Measurements from ENCODE around the gene ELF5. TPM values are rescaled to one million over a fixed set of nuclear protein-coding genes. Genes with fewer than 3 reads are reported as not detected.

ELF5 gene
- total RNA-seq, 2 experiments from 2014 or later, result not detected

DNA sequence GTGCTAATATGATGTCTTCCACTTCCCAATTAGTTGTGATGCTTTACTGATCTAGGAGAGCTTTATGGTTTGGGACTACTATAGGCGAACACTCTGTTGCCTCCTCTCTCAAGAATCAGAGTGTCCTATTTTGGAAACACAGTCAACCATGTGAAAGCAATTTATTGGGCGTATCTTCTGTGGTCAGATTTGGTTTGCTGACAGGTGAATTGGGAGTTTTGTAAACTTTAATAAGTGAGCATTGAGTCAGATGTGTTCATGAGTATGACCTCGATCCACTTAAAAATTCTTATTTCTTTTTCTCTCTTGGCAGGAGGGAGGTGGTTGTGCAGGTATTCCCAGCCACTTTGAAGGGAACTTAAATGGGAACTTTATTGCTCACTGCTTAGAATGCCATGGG lies 70.5 kb downstream of the ELF5 start:
- H3K27ac ChIP-seq (ENCODE audit: low read depth, low read length, poor library complexity, severe bottlenecking), result no peak overlapping the region
- H4K20me1 ChIP-seq (ENCODE audit: insufficient read depth, low read length), result no peaks in the 10 kb centered on the region
- intact Hi-C loops (cut with micrococcal nuclease; ENCODE audit: unreplicated experiment), result no loop called here
- peaks cover 34% of the 10 kb centered on the region; the same call in 1 of the 2 replicates for H3K79me2 ChIP-seq (ENCODE audit: insufficient read depth, low read depth, low read length)
- DNase-seq (ENCODE audit: low spot score), result no peak
- H3K9me2 ChIP-seq (ENCODE audit: insufficient read depth, low read length), result no peaks in the 10 kb centered on the region
- H3K9me3 ChIP-seq (ENCODE audit: low read length), result peaks cover 10% of the 10 kb centered on the region; the same call in 1 of the 2 replicates
- peak overlapping the region; percentile 22 for H3K4me2 ChIP-seq (ENCODE audit: low read length)
- no TSS peak for BruUV-seq (replicated peaks)
- peaks cover 16% of the 10 kb centered on the region for H3K36me3 ChIP-seq (ENCODE audit: insufficient read depth, low read length)
- H2AFZ ChIP-seq (ENCODE audit: low read length), result no peak overlapping the region
- POLR2A ChIA-PET, result interaction anchor here (0.5 kb wide), 1 partner anchor 384 kb away, joined by 3 read pairs; no protein-coding TSS in a partner anchor
- CTCF ChIA-PET (ENCODE audit: unreplicated experiment), result no interaction called here
- H3K4me3 ChIP-seq (ENCODE audit: low read depth, low read length, poor library complexity, severe bottlenecking), result no peak overlapping the region
- TF ChIP-seq EZH2phosphoT487 (IDR thresholded peaks at IDR 0.05; ENCODE audit: borderline replicate concordance, low read depth, low read length), result no peak
- TF ChIP-seq, protein P1, sequence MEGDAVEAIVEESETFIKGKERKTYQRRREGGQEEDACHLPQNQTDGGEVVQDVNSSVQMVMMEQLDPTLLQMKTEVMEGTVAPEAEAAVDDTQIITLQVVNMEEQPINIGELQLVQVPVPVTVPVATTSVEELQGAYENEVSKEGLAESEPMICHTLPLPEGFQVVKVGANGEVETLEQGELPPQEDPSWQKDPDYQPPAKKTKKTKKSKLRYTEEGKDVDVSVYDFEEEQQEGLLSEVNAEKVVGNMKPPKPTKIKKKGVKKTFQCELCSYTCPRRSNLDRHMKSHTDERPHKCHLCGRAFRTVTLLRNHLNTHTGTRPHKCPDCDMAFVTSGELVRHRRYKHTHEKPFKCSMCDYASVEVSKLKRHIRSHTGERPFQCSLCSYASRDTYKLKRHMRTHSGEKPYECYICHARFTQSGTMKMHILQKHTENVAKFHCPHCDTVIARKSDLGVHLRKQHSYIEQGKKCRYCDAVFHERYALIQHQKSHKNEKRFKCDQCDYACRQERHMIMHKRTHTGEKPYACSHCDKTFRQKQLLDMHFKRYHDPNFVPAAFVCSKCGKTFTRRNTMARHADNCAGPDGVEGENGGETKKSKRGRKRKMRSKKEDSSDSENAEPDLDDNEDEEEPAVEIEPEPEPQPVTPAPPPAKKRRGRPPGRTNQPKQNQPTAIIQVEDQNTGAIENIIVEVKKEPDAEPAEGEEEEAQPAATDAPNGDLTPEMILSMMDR (conservative IDR thresholded peaks at IDR 0.05; ENCODE audit: low read length), result no peak
- peaks cover 24% of the 10 kb centered on the region for H3K4me1 ChIP-seq (ENCODE audit: insufficient read depth, low read length, poor library complexity, severe bottlenecking)

DNA sequence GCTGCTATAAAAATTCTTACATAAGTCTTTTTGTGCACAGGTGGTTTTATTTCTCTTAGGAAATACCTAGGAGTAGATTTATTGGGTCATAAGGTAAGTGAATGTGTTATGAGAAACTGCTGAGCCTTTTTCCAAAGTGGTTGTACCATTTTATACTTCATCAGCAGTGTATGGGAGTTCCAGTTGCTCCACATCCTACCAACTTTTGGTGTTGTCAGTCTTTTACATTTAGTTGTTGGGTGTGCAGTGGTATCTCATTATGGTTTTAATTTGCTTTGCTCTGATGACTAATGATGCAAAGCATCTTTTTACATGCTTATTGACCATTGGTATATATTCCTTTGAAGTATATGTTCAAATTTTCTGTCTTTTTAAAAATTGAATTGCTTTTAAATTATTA lies 71.8 kb downstream of the ELF5 start:
- TF ChIP-seq, protein P1 (conservative IDR thresholded peaks at IDR 0.05; ENCODE audit: low read length), result no peak
- no peak for TF ChIP-seq EZH2phosphoT487 (IDR thresholded peaks at IDR 0.05; ENCODE audit: borderline replicate concordance, low read depth, low read length)
- CTCF ChIA-PET (ENCODE audit: unreplicated experiment), result no interaction called here
- Histone ChIP-seq H3K9me3 (ENCODE audit: low read length) (peaks cover 10% of the 10 kb centered on the region; the same call in 1 of the 2 replicates), H4K20me1 (ENCODE audit: insufficient read depth, low read length) (no peaks in the 10 kb centered on the region), H3K9me2 (ENCODE audit: insufficient read depth, low read length) (no peaks in the 10 kb centered on the region), H3K79me2 (ENCODE audit: insufficient read depth, low read depth, low read length) (peaks cover 34% of the 10 kb centered on the region; the same call in 1 of the 2 replicates), H3K4me1 (ENCODE audit: insufficient read depth, low read length, poor library complexity, severe bottlenecking) (peaks cover 27% of the 10 kb centered on the region), H2AFZ (ENCODE audit: low read length) (no peak overlapping the region), H3K4me2 (ENCODE audit: low read length) (no peak overlapping the region), H3K4me3 (ENCODE audit: low read depth, low read length, poor library complexity, severe bottlenecking) (no peak overlapping the region), H3K36me3 (ENCODE audit: insufficient read depth, low read length) (peaks cover 16% of the 10 kb centered on the region), H3K27ac (ENCODE audit: low read depth, low read length, poor library complexity, severe bottlenecking) (no peak overlapping the region)
- no TSS peak for BruUV-seq (replicated peaks)
- intact Hi-C loops (cut with micrococcal nuclease; ENCODE audit: unreplicated experiment), result no loop called here
- POLR2A ChIA-PET, result interaction anchor here (0.6 kb wide), 2 partner anchors 116 to 331 kb away, joined by 3 to 4 read pairs; no protein-coding TSS in a partner anchor
- DNase-seq (ENCODE audit: low spot score), result no peak

DNA sequence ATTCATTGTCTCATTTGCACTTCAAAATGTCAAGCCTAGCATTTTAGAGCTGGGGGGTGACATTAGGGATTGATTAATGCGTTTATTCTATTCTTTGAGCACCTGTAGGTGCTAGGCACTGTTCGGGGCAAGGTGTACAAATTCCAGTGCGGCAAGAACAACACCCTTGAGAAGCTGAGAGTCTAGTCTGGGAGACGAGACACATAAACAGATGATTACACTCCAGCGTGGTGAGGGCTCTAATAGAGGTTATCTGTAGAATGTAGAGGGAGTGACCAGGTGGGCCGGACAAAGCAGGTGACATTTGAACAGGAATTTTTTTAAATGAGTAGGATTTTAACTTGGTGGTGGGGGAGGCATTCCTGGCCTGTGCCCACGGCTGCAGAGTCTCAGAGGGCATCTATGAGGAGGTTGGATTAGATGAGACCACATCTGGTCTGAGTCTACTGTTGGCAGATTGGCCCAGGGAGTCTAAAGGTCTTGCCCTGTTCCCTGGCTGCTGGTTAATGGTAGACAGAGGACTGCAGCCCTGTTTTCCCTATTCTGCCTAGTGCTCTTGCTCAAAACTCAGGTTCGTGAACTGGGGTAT lies 73.9 kb downstream of the ELF5 start:
- ChIA-PET CTCF (ENCODE audit: unreplicated experiment) (no interaction called here), POLR2A (interaction anchor here (0.6 to 1.4 kb wide), 6 partner anchors 8 to 1838 kb away, joined by 3 to 5 read pairs (median 3); partner anchors contain the start of gene ABTB2)
- H2AFZ ChIP-seq (ENCODE audit: low read length), result peak overlapping the region; percentile 99; the same call in 1 of the 2 replicates
- peak; percentile 16 for DNase-seq (ENCODE audit: low spot score)
- peaks cover 27% of the 10 kb centered on the region for H3K4me1 ChIP-seq (ENCODE audit: insufficient read depth, low read length, poor library complexity, severe bottlenecking)
- H3K36me3 ChIP-seq (ENCODE audit: insufficient read depth, low read length), result peaks cover 16% of the 10 kb centered on the region
- no peaks in the 10 kb centered on the region for H4K20me1 ChIP-seq (ENCODE audit: insufficient read depth, low read length)
- H3K9me3 ChIP-seq (ENCODE audit: low read length), result peaks cover 10% of the 10 kb centered on the region; the same call in 1 of the 2 replicates
- peak overlapping the region; percentile 59 for H3K27ac ChIP-seq (ENCODE audit: low read depth, low read length, poor library complexity, severe bottlenecking)
- peak overlapping the region; percentile 75 for H3K4me3 ChIP-seq (ENCODE audit: low read depth, low read length, poor library complexity, severe bottlenecking)
- peaks cover 31% of the 10 kb centered on the region; the same call in 1 of the 2 replicates for H3K79me2 ChIP-seq (ENCODE audit: insufficient read depth, low read depth, low read length)
- no TSS peak for BruUV-seq (replicated peaks)
- H3K9me2 ChIP-seq (ENCODE audit: insufficient read depth, low read length), result no peaks in the 10 kb centered on the region
- intact Hi-C loops (cut with micrococcal nuclease; ENCODE audit: unreplicated experiment), result no loop called here
- TF ChIP-seq EZH2phosphoT487 (IDR thresholded peaks at IDR 0.05; ENCODE audit: borderline replicate concordance, low read depth, low read length), result no peak
- TF ChIP-seq, protein P1 (conservative IDR thresholded peaks at IDR 0.05; ENCODE audit: low read length), result no peak
- peak overlapping the region; percentile 88 for H3K4me2 ChIP-seq (ENCODE audit: low read length)
